ENCODE measurements around the gene ATRNL1. TPM values are rescaled to one million over a fixed set of nuclear protein-coding genes. Genes with fewer than 3 reads are reported as not detected.

Gene ATRNL1
- total RNA-seq, 4 donors from 2014 or later: 0.44 to 1.4 (median 1.1) TPM

DNA sequence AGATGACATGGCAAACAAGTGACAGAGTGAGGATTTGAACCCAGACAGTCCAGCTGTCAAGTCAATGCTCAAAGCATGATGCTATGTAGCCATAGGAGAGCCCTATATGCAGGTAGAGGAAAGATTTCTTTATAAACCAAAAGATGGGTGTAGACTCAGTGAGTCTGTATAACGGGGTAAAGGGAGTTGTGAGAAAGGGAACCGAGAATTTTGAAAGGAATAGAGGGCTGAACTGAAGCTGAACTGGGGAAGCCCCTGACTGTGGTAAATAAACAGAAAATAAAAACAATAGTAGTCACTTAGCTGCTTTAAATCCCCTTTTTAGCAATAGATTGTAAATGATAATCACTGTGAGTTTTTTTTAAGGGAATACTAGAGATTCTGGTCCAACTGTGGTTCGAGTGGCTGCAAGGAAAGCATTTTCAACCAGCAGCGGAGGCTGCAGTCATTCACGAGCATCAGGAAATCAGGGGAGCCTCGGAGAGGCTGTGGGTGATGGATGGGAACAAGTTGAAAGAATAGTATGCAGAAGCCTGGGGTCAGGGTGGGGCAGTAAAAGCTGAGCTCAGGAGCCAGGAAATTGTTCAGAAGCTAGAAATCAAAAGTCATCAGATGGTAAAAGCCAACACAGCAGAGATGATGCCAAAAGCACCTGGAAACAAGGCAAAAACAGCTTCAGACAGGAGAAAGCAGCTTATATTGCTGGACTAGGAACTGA lies 786.4 kb downstream of the ATRNL1 start:
- H3K27me3 ChIP-seq: no peaks in the 10 kb centered on the region
- no peaks in the 10 kb centered on the region for H3K36me3 ChIP-seq
- H3K27ac ChIP-seq: no peak overlapping the region
- 35% methylated on average over 6 of the region's 6 CpGs for WGBS
- no peaks in the 10 kb centered on the region for H3K9me3 ChIP-seq
- no peak overlapping the region for H3K4me3 ChIP-seq
- DNase-seq (ENCODE audit: low spot score in 2 of 2): no peak
- no peaks in the 10 kb centered on the region for H3K4me1 ChIP-seq
- TF ChIP-seq, protein P1, sequence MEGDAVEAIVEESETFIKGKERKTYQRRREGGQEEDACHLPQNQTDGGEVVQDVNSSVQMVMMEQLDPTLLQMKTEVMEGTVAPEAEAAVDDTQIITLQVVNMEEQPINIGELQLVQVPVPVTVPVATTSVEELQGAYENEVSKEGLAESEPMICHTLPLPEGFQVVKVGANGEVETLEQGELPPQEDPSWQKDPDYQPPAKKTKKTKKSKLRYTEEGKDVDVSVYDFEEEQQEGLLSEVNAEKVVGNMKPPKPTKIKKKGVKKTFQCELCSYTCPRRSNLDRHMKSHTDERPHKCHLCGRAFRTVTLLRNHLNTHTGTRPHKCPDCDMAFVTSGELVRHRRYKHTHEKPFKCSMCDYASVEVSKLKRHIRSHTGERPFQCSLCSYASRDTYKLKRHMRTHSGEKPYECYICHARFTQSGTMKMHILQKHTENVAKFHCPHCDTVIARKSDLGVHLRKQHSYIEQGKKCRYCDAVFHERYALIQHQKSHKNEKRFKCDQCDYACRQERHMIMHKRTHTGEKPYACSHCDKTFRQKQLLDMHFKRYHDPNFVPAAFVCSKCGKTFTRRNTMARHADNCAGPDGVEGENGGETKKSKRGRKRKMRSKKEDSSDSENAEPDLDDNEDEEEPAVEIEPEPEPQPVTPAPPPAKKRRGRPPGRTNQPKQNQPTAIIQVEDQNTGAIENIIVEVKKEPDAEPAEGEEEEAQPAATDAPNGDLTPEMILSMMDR (IDR thresholded peaks at IDR 0.05): no peak
- no peak for TF ChIP-seq EP300 (IDR thresholded peaks at IDR 0.05)
- no peak for TF ChIP-seq POLR2AphosphoS5 (IDR thresholded peaks at IDR 0.05)
- TF ChIP-seq POLR2A (IDR thresholded peaks at IDR 0.05): no peak

DNA sequence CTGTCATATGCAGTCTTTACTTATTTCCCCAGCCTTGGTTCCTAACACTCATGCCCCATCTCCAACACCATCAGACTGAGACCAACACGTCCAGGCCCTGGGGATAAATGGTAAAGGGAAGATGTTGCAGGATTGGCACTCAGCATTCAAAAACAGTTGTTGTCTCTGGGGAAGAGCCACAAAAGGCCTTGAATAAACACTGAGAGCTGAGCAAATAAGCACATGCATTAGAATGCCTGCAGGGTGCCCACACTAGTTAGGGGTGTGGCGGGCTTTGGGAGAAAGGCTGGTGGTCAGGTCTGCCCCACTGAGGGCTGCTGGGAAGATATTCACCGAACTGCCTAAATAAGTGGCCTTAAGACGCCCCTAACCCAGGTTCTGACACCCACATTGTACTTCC lies 788.9 kb downstream of the ATRNL1 start:
- Histone ChIP-seq H3K9me3 (no peaks in the 10 kb centered on the region), H3K36me3 (no peaks in the 10 kb centered on the region), H3K27me3 (no peaks in the 10 kb centered on the region), H3K4me3 (no peak overlapping the region), H3K4me1 (no peaks in the 10 kb centered on the region), H3K27ac (no peak overlapping the region)
- WGBS: 88% methylated on average over 4 of the region's 4 CpGs
- TF ChIP-seq, protein P1 (IDR thresholded peaks at IDR 0.05): no peak
- TF ChIP-seq POLR2A (IDR thresholded peaks at IDR 0.05) (no peak), POLR2AphosphoS5 (IDR thresholded peaks at IDR 0.05) (no peak), EP300 (IDR thresholded peaks at IDR 0.05) (no peak)
- no peak for DNase-seq (ENCODE audit: low spot score in 2 of 2)

DNA sequence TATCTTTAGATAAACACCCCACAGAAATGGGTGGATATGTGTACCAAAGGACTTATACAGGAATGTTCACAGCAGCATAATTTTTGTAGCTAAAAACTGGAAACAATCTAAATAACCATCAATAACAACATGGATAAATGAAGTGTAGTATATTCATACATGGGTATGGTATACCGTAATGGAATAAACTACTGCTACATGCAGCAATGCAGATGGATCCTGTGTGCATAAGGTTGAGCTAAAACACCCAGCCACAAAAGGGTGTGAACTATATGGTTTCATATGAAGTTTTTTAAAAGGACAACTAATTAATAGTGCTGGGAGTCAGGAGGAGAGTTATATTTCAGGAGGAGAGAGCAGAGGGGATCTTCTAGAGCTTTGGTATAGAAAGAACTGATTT lies 790.2 kb downstream of the ATRNL1 start:
- WGBS: 94% methylated on average over 1 of the region's 1 CpG
- no peak for DNase-seq (ENCODE audit: low spot score in 2 of 2)
- H3K4me3 ChIP-seq: no peak overlapping the region
- TF ChIP-seq, protein P1 (IDR thresholded peaks at IDR 0.05): no peak
- no peak for TF ChIP-seq POLR2A (IDR thresholded peaks at IDR 0.05)
- TF ChIP-seq EP300 (IDR thresholded peaks at IDR 0.05): no peak
- no peak overlapping the region for H3K27ac ChIP-seq
- H3K9me3 ChIP-seq: no peaks in the 10 kb centered on the region
- H3K4me1 ChIP-seq: no peaks in the 10 kb centered on the region
- H3K27me3 ChIP-seq: no peaks in the 10 kb centered on the region
- H3K36me3 ChIP-seq: no peaks in the 10 kb centered on the region

DNA sequence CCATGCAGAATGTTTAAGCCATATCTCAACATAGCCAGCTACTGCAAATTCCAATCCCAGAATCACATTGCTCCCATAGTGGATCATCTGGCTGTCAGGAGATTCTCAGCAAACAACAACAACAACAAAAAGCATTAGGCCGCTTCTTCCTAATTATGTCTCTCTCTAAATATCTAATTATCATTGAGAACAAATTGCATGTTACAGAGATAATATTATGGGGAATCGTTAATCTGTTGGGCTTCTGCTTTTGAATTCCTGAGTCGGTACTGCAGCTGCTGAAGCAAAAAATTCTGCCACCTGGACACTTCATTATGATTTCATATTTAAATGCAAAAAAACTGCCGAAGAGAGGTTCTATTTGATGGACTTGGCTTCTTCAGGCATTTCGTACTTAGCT lies 791.2 kb downstream of the ATRNL1 start:
- 90% methylated on average over 5 of the region's 5 CpGs for WGBS
- DNase-seq (ENCODE audit: low spot score in 2 of 2): no peak
- no peaks in the 10 kb centered on the region for H3K36me3 ChIP-seq
- no peak overlapping the region for H3K4me3 ChIP-seq
- no peak overlapping the region for H3K27ac ChIP-seq
- no peak for TF ChIP-seq POLR2A (IDR thresholded peaks at IDR 0.05)
- TF ChIP-seq EP300 (IDR thresholded peaks at IDR 0.05): no peak
- TF ChIP-seq, protein P1 (IDR thresholded peaks at IDR 0.05): no peak
- TF ChIP-seq POLR2AphosphoS5 (IDR thresholded peaks at IDR 0.05): no peak
- no peaks in the 10 kb centered on the region for H3K9me3 ChIP-seq
- no peaks in the 10 kb centered on the region for H3K27me3 ChIP-seq
- H3K4me1 ChIP-seq: no peaks in the 10 kb centered on the region

DNA sequence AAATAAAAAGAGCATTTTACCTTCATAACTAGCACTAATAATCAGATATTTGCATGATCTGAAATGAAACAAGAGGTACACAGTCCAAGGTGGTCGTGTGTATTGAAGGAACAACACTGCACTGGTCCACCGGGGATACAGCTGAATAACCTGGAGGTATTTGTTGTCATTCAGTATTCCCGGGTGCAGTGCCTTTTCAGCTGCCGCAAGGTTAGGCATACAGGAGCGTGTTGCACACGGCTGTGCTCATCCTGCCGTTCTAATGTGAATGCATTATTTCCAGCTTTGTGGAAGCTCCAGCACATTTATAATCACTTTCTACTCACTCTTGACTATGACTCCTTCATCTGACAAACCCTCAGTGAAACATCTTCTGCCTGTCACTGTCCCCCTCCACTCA lies 802.0 kb downstream of the ATRNL1 start:
- H3K4me1 ChIP-seq: no peaks in the 10 kb centered on the region
- no peak overlapping the region for H3K27ac ChIP-seq
- TF ChIP-seq, protein P1 (IDR thresholded peaks at IDR 0.05): no peak
- TF ChIP-seq POLR2AphosphoS5 (IDR thresholded peaks at IDR 0.05): no peak
- no peak for TF ChIP-seq EP300 (IDR thresholded peaks at IDR 0.05)
- no peak for TF ChIP-seq POLR2A (IDR thresholded peaks at IDR 0.05)
- no peaks in the 10 kb centered on the region for H3K9me3 ChIP-seq
- no peak overlapping the region for H3K4me3 ChIP-seq
- no peaks in the 10 kb centered on the region for H3K27me3 ChIP-seq
- no peaks in the 10 kb centered on the region for H3K36me3 ChIP-seq
- WGBS: 80% methylated on average over 7 of the region's 7 CpGs
- DNase-seq (ENCODE audit: low spot score in 2 of 2): no peak

Data from suprapubic skin (tissue), 4 donors.